Activated T-helper 1 cell treated with anti-CD3 and anti-CD28 coated beads, Interleukin-12 subunit alpha, Interleukin-12 subunit beta, Interleukin-2, Interleukin-4 antibody, amounts not matched to agents 30 ng/mL and 10 ng/mL and 1 ng/mL, durations not matched to agents 14 hours and 24 hours and 36 hours (primary cell): ENCODE measurements around the gene PRKCB. TPM values are rescaled to one million over a fixed set of nuclear protein-coding genes. Genes with fewer than 3 reads are reported as not detected.

Source experiments
- DNase-seq: peaks from one replicate; pipeline ENCODE4 v3.0.0; 2021; ENCODE audit warnings: low spot score
- H3K27ac Mint-ChIP-seq: one replicate; pipeline ENCODE4 v1.8.0; 2021; ENCODE audit warnings: mild to moderate bottlenecking, mixed read lengths
- H3K27me3 Mint-ChIP-seq: one replicate; pipeline ENCODE4 v1.8.0; 2022; ENCODE audit warnings: mild to moderate bottlenecking, moderate library complexity, mixed read lengths; ENCODE audit not compliant: insufficient read depth
- H3K36me3 Mint-ChIP-seq: one replicate; pipeline ENCODE4 v1.8.0; 2021; ENCODE audit warnings: low read depth, mixed read lengths
- H3K4me1 Mint-ChIP-seq: one replicate; pipeline ENCODE4 v1.8.0; 2021; ENCODE audit warnings: low read depth, mixed read lengths
- H3K4me3 Mint-ChIP-seq: one replicate; pipeline ENCODE4 v1.8.0; 2021; ENCODE audit warnings: mild to moderate bottlenecking, moderate library complexity, mixed read lengths
- H3K9me3 Mint-ChIP-seq: one replicate; pipeline ENCODE4 v1.8.0; 2021; ENCODE audit warnings: mixed read lengths
- intact Hi-C: fragments of 100-400 bp; cut with micrococcal nuclease; formaldehyde crosslinking; loops from one replicate; pipeline ENCODE4 v1.15.1; 2024
- total RNA-seq: library from RNA; stranded (reverse); gene quantifications from 2 replicates; pipeline ENCODE4 v1.2.3, GENCODE V29; 2022

Gene PRKCB
- total RNA-seq, 1 donor from 2014 or later: 100 TPM

DNA sequence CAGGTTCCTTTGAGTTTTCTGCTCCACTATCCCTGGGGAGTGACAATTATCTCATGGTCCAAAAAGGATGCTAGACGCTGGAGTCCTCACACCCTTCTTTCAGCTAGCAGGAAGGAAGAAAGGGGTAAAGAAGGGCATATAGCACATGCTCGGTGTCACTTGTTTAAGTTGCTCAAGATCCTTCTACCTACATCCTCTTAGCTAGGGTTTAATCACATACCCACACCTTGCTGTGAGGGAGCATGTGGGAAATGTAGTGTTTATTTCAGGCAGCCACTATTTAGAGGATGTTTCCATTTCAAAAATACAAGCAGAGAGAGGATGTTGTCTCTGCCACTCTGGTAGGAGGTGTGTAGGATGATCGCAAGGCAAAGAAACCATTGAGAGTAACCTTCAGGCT lies 4.5 kb downstream of the PRKCB start:
- peaks cover 52% of the 10 kb centered on the region for H3K36me3 Mint-ChIP-seq
- H3K27me3 Mint-ChIP-seq: peaks cover 4% of the 10 kb centered on the region
- peak overlapping the region; percentile 63 for H3K4me3 Mint-ChIP-seq
- no peak for DNase-seq
- intact Hi-C loops: loop anchor here (10.0 kb wide), 3 partner anchors 314 to 1174 kb away; partner anchors contain the start of gene ARHGAP17
- H3K27ac Mint-ChIP-seq: peak overlapping the region; percentile 93
- peaks cover 78% of the 10 kb centered on the region for H3K4me1 Mint-ChIP-seq
- no peaks in the 10 kb centered on the region for H3K9me3 Mint-ChIP-seq

DNA sequence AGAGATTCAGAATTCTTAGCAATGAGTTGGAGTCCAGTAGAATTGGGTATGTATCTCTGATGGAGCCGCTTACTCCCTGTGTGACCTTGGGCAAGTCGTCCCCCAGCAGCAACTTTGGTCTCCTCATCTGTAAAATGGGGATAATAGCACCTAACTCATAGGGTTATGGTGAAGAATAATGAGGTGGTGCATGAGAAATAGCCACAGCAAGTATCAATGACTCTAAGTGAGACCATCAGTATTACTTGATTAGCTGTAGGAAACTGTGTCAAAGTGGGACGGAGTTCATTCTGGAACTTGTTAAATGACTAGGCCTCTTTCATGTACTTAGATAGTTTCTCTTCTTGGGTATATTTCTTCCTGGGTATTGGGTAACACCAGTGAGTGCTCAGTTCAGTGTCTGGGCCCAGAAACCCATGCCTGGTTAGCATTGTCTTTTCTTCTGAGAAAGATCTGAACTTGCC lies 6.4 kb downstream of the PRKCB start:
- no peaks in the 10 kb centered on the region for H3K9me3 Mint-ChIP-seq
- peaks cover 83% of the 10 kb centered on the region for H3K4me1 Mint-ChIP-seq
- DNase-seq: no peak
- peaks cover 63% of the 10 kb centered on the region for H3K36me3 Mint-ChIP-seq
- H3K4me3 Mint-ChIP-seq: peak overlapping the region; percentile 64
- intact Hi-C loops: loop anchor here (1.0 to 10.0 kb wide), 12 partner anchors 10 to 1173 kb away; partner anchors contain the start of genes ARHGAP17 and GGA2
- H3K27me3 Mint-ChIP-seq: peaks cover 1% of the 10 kb centered on the region
- peak overlapping the region; percentile 93 for H3K27ac Mint-ChIP-seq

DNA sequence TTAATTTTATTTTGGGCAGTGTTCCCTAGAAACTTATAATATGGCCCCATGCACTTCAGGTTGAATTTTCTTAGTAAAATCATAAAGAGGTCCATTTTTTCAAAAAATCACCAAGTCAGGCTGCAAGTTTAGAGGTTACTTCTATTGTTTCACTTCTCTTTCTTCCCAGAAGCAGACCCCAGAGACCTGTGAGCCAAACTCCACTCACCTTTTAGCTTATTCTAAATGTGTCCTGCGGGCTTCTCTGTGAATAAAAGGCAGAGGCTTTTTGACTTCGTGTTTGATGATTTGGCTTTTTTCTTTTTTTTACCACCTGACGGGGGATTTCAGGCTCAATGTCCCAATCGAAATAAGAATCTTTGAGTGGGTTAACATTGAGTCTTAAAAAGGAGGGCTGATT lies 7.4 kb downstream of the PRKCB start:
- peaks cover 83% of the 10 kb centered on the region for H3K4me1 Mint-ChIP-seq
- peak overlapping the region; percentile 93 for H3K27ac Mint-ChIP-seq
- H3K9me3 Mint-ChIP-seq: no peaks in the 10 kb centered on the region
- intact Hi-C loops: loop anchor here (2.0 to 10.0 kb wide), 4 partner anchors 168 to 1172 kb away; partner anchors contain the start of gene ARHGAP17
- H3K27me3 Mint-ChIP-seq: no peaks in the 10 kb centered on the region
- H3K4me3 Mint-ChIP-seq: no peak overlapping the region
- peaks cover 65% of the 10 kb centered on the region for H3K36me3 Mint-ChIP-seq
- no peak for DNase-seq

DNA sequence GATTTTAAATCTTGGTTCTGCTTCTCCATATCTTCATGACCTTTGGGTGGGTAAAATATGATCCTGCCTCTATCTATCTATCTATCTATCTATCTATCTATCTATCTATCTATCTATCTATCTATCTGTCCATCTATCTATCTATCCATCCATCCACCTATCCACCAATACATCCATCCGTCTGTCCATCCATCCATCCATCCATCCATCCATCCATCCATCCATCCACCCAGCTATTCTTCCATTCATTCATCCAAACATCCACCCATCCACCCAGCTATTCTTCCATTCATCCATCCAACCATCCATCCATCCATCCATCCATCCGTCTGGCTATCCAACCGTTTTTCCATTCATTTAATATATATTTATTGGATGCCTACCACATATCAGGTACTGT lies 11.5 kb downstream of the PRKCB start:
- intact Hi-C loops: loop anchor here (1.0 to 10.0 kb wide), 4 partner anchors 12 to 1168 kb away; partner anchors contain the start of genes ARHGAP17 and PRKCB
- H3K36me3 Mint-ChIP-seq: peaks cover 63% of the 10 kb centered on the region
- no peak for DNase-seq
- peaks cover 88% of the 10 kb centered on the region for H3K4me1 Mint-ChIP-seq
- peaks cover under 1% of the 10 kb centered on the region for H3K9me3 Mint-ChIP-seq
- no peaks in the 10 kb centered on the region for H3K27me3 Mint-ChIP-seq
- no peak overlapping the region for H3K4me3 Mint-ChIP-seq
- peak overlapping the region; percentile 78 for H3K27ac Mint-ChIP-seq

DNA sequence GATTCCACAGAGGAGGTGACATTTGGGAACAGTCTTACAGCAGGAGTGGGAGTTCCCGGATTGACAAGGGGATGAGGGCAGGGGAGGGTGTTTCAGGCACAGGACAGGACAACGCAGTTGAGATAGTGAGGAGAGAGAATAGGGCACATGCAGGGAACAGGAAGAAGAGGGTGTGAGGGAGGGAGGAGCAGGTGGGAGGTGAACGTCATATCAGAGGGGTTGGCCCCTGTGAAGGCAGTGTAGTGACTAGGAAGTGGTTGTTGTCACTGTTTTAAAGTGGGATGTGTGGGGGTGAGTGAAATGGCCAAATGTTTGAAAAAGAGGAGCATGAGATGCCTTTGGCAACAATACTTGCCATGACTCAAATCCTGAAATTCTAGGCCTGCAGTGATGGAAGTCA lies 12.2 kb downstream of the PRKCB start:
- Mint-ChIP-seq H3K27ac (peak overlapping the region; percentile 78), H3K36me3 (peaks cover 61% of the 10 kb centered on the region), H3K4me3 (peak overlapping the region; percentile 53), H3K9me3 (peaks cover 5% of the 10 kb centered on the region), H3K27me3 (no peaks in the 10 kb centered on the region), H3K4me1 (peaks cover 88% of the 10 kb centered on the region)
- intact Hi-C loops: loop anchor here (1.0 to 10.0 kb wide), 4 partner anchors 13 to 1167 kb away; partner anchors contain the start of genes ARHGAP17 and PRKCB
- DNase-seq: peak; percentile 34

DNA sequence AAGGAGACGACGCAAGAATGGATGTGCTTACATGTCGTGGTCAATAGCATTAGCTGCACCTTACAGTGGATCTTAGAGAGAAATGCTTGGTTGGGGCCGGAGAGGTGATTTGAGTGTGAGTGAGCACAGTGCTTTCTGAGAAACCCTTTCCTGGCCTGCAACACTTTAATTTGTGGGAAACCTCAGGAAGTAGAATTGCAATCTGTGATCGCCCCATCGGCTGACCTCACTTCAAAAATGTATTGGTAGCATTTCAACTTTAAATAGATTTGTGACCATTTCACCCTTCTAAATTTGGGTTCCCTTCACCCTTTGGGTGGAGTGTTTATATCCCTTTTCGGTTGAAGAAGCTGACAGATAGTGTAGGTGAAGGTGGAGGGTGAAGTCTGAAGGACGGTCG lies 13.2 kb downstream of the PRKCB start:
- H3K36me3 Mint-ChIP-seq: peaks cover 61% of the 10 kb centered on the region

DNA sequence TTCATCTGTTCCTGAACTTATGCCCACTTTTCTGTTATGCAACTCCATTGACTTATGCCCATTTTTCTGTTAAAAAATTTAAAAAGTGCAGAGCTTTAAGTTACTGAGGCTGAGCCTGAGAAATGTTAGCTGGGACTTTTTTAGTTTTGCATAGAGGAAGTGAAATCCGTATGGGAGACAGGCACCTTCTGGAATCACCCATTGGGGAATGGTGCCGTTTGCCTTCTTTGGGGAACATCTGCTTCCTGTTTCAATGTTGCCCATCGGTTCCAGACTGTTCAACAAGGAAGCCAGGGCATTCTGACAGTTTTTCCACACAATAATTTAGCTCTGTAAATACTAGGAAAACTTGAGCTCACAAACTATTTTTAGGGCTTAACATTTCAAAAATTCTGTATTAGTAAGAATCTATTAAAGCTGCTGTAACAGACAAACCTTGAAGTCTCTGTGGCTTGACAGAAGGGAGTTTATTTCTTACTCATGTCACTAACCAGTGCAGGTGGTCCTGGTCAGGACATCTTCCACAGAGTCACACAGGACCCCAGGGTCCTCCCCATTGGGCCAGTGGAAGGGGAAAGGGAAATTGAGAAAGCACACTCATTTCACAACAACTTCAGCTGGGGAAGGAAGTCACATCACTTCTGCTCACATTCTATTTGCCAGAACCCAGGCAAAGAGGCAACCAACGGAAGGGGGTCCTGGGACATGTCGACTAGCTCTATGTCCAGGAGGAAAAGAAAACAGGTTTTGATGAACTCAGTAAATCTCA lies 17.2 kb downstream of the PRKCB start:
- Mint-ChIP-seq H3K4me1 (peaks cover 79% of the 10 kb centered on the region), H3K27me3 (no peaks in the 10 kb centered on the region), H3K36me3 (peaks cover 40% of the 10 kb centered on the region), H3K9me3 (peaks cover 9% of the 10 kb centered on the region), H3K4me3 (no peak overlapping the region), H3K27ac (no peak overlapping the region)
- intact Hi-C loops: loop anchor here (1.0 kb wide), 4 partner anchors 10 to 30 kb away; no protein-coding TSS in a partner anchor
- DNase-seq: no peak

More for the DNA sequence above, 13.2 kb downstream of the PRKCB start:
- peak overlapping the region; percentile 78 for H3K27ac Mint-ChIP-seq
- intact Hi-C loops: loop anchor here (10.0 kb wide), 3 partner anchors 306 to 1166 kb away; partner anchors contain the start of gene ARHGAP17
- H3K27me3 Mint-ChIP-seq: no peaks in the 10 kb centered on the region
- DNase-seq: no peak
- peak overlapping the region; percentile 21 for H3K4me3 Mint-ChIP-seq
- H3K4me1 Mint-ChIP-seq: peaks cover 88% of the 10 kb centered on the region
- H3K9me3 Mint-ChIP-seq: peaks cover 5% of the 10 kb centered on the region

DNA sequence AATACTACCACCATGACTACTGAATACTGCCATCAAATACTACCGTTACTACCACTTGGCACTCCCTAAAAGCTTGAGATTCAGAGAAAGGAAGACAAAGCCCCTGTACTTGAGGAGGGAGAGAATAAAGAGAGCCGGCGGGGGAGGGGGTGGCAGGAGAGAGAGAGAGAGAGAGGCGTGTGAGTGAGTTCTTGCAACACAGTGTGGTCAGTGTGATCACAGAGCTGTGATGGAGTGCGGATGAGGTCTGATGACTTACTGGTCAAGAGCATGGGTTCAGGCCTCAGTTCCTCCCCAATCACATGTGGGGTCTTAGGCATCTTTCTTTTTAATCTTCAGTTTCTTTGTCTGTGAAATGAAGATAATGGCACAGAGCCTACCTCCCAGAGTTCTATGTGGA lies 19.2 kb downstream of the PRKCB start:
- H3K4me3 Mint-ChIP-seq: no peak overlapping the region
- peaks cover 79% of the 10 kb centered on the region for H3K4me1 Mint-ChIP-seq
- peaks cover 9% of the 10 kb centered on the region for H3K9me3 Mint-ChIP-seq
- no peak overlapping the region for H3K27ac Mint-ChIP-seq
- peaks cover 27% of the 10 kb centered on the region for H3K36me3 Mint-ChIP-seq
- DNase-seq: no peak
- no peaks in the 10 kb centered on the region for H3K27me3 Mint-ChIP-seq
- intact Hi-C loops: no loop called here

DNA sequence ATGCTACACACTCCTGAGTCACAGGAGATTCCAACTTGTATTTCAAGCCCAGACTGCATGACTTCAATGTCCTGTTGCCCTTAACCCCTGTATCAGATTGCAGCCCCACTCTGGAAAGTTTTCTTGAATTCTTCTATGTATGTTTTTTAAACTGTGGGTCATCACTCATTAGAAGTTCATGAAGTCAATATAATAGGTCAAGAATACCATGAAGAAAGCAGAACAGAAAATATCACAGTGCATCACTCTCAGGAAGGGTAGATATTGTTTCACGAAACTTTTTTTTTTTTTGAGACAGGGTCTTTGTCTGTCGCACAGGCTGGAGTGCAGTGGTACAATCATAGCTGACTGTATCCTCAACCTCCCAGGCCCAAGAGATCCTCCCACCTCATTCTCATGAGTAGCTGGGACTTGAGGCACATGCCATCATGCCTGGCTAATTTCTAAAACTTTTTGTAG lies 20.5 kb downstream of the PRKCB start:
- intact Hi-C loops: no loop called here
- H3K4me3 Mint-ChIP-seq: no peak overlapping the region
- no peak for DNase-seq
- peaks cover 74% of the 10 kb centered on the region for H3K4me1 Mint-ChIP-seq
- H3K27me3 Mint-ChIP-seq: no peaks in the 10 kb centered on the region
- peaks cover 23% of the 10 kb centered on the region for H3K36me3 Mint-ChIP-seq
- H3K27ac Mint-ChIP-seq: no peak overlapping the region
- H3K9me3 Mint-ChIP-seq: peaks cover 9% of the 10 kb centered on the region

DNA sequence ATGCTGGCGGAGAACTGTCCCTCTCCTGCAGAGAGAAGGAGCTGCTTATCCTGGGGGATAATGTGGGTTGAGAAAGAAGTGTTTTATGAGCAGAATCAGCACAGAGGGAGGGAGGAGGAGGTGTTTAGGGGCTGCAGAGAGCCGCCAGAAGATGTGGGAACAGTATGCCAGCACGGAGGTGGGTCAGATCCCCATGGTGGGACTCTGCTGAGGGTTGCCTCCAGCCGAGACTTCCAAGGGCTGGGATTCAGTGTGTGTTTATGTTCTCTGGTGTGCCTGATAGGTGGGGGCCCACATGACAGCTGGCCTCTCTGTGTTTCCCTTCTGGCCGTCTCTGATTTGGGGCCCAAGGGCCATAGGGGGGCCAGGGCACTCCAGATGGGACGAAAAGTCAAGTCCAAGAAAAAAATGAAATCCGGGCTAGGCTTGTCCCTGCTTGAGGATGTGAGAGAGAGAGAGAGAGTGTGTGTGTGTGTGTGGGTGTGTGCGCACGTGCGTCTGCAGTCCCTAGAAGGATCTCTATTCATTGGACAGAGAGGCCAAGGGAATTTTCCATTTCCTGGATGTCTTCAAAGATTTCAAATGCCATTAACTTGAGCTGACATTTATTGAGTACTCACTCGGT lies 21.6 kb downstream of the PRKCB start:
- H3K27ac Mint-ChIP-seq: no peak overlapping the region
- peaks cover 74% of the 10 kb centered on the region for H3K4me1 Mint-ChIP-seq
- peaks cover 7% of the 10 kb centered on the region for H3K9me3 Mint-ChIP-seq
- intact Hi-C loops: no loop called here
- no peak for DNase-seq
- H3K4me3 Mint-ChIP-seq: no peak overlapping the region
- H3K27me3 Mint-ChIP-seq: no peaks in the 10 kb centered on the region
- H3K36me3 Mint-ChIP-seq: peaks cover 20% of the 10 kb centered on the region

DNA sequence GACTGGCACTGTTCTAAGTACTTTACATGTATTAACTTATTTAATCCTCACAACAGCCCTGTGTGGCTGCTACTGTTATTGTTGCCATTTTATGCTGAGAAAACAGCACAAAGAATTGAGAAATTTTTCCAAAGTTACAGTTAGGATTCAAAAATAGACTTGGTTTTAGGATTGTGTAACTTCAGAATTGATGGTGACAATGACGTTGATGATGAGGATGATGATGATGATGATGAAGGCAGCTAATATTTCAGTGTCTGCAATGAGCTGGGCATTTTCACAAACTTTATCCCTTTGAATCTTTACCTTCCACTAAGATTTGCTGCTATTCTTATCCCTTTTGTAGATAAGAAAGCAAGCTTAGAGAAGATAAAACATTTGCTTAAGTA lies 22.1 kb downstream of the PRKCB start:
- peaks cover 17% of the 10 kb centered on the region for H3K36me3 Mint-ChIP-seq
- H3K27me3 Mint-ChIP-seq: no peaks in the 10 kb centered on the region
- intact Hi-C loops: no loop called here
- no peak overlapping the region for H3K4me3 Mint-ChIP-seq
- no peak overlapping the region for H3K27ac Mint-ChIP-seq
- DNase-seq: no peak
- peaks cover 5% of the 10 kb centered on the region for H3K9me3 Mint-ChIP-seq
- H3K4me1 Mint-ChIP-seq: peaks cover 73% of the 10 kb centered on the region

DNA sequence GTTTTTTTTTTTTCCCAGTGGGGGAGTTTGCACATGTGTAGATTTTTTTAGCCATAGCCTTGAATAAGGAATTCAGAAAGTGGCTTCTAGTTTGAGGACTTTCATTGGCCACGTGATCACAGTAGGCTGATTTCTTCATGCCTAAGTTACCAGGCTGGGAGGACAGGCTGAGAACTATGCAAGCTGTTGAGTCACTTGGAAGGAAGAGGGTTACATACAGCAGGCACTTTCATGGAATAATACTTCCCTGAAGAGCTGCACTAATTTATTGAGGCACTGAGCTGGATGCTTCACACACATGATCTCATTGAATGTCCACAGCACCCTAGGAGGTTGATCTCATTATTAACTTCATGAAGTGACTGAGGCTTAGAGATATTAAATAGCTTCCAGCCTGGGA lies 22.8 kb downstream of the PRKCB start:
- H3K27ac Mint-ChIP-seq: no peak overlapping the region
- H3K36me3 Mint-ChIP-seq: peaks cover 13% of the 10 kb centered on the region
- H3K9me3 Mint-ChIP-seq: peaks cover 5% of the 10 kb centered on the region

More for the DNA sequence above, 22.8 kb downstream of the PRKCB start:
- Mint-ChIP-seq H3K4me3 (no peak overlapping the region), H3K4me1 (peaks cover 71% of the 10 kb centered on the region), H3K27me3 (no peaks in the 10 kb centered on the region)
- DNase-seq: no peak
- intact Hi-C loops: no loop called here
